Activated CD8-positive, alpha-beta memory T cell treated with anti-CD3 and anti-CD28 coated beads for 1 hour (primary cell): ENCODE results near the gene CRADD.
"Not testable (repeated sequence)": the region's sequence is repeated elsewhere in the genome, so short reads cannot be mapped to it uniquely, and the experiment has no call there.

Source experiments
- DNase-seq, 2 donors: peaks; one replicate each; pipeline ENCODE4 v3.0.0-alpha.2; 2020; ENCODE audit warnings: low read depth in 1 of 2; ENCODE audit errors: extremely low read depth in 1 of 2

CRADD gene

GRCh38 chr12:93924367-93924766 is 247.2 kb downstream of the CRADD start:
- no peak for DNase-seq

- no peak for DNase-seq
These were observed 248.5 kb downstream of the CRADD start for GRCh38 chr12:93925585-93926205.

- DNase-seq, result no peak
These were observed 249.1 kb downstream of the CRADD start for GRCh38 chr12:93926237-93926636.

GRCh38 chr12:93929081-93929480 is 251.9 kb downstream of the CRADD start:
- DNase-seq, result not testable (repeated sequence)

- no peak for DNase-seq
These were observed 260.6 kb downstream of the CRADD start for GRCh38 chr12:93937812-93938211.

GRCh38 chr12:93938317-93938716 is 261.1 kb downstream of the CRADD start:
- no peak for DNase-seq

GRCh38 chr12:93938931-93939330 is 261.8 kb downstream of the CRADD start:
- DNase-seq, result no peak

- DNase-seq, result no peak
These were observed 262.6 kb downstream of the CRADD start for GRCh38 chr12:93939641-93940325.

GRCh38 chr12:93943780-93944179 is 266.6 kb downstream of the CRADD start:
- DNase-seq, result no peak

GRCh38 chr12:93944201-93944600 is 267.0 kb downstream of the CRADD start:
- no peak for DNase-seq
